ENCODE data around the gene TAX1BP1. TPM values are rescaled to one million over a fixed set of nuclear protein-coding genes. Genes with fewer than 3 reads are reported as not detected.

The TAX1BP1 gene
- polyA plus RNA-seq, 1 donor (not counting 4 experiments of a cell fraction or from before 2014, with no cell fraction given), result 102 TPM

DNA sequence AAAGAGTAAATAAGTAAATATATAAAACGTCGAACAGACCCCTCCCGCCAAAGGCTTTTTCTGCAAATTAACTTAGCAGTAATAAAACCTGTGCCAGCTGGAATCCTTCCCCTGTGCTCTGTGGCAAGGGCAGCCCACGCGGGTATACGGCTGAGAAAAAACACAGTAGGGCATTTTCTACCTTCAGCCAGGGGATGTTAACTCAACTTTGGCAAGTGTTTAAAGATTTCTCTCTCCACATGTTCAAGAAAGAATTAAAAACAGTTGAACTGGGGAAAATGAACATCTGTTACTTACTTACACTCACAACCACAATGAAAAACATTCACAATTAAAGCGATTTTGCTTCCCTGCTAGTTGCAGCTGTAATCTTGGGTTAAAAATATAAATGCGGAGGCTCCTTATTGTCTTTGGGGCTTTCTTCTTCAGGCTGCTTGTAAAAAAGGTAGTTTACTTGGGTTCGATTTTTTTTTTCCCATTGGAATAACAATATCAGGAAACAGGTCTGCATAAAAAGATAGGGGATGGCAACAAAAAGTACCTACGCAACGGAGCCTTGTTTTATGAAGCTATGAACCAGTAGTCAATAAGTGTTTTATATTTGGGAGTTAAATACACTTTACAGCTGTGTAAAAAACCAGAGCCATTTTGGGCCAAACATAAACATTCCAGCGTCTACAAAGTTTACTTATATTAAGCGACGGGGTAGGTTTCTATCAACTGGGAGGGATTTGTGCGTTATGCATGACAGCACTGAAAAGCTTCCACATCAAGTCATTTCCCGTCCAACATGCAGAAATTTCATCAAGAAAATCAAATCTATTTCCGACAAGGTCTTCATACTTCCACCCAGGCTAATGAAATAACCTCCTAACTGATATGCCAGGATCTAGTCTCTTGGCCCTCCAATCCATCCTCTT, 132.7 kb downstream of the TAX1BP1 start:
- Histone ChIP-seq H3K9ac (ENCODE audit: control insufficient read depth, extremely low read depth, insufficient read depth, low read length) (no peak overlapping the region), H3K9me3 (ENCODE audit: control insufficient read depth, low read depth, low read length) (no peaks in the 10 kb centered on the region), H3K4me2 (ENCODE audit: control insufficient read depth, extremely low read depth, insufficient read depth, low read depth, low read length) (no peak overlapping the region), H3K79me2 (ENCODE audit: control insufficient read depth, insufficient read depth, low read length) (no peaks in the 10 kb centered on the region), H3K9me1 (ENCODE audit: control insufficient read depth, extremely low read depth, insufficient read depth, low read length) (no peaks in the 10 kb centered on the region), H4K20me1 (ENCODE audit: control insufficient read depth, extremely low read depth, insufficient read depth, low read length) (no peaks in the 10 kb centered on the region), H3K27ac (ENCODE audit: control insufficient read depth, insufficient read depth, low read length) (no peak overlapping the region), H3K4me3 (ENCODE audit: control insufficient read depth in 2 of 3, extremely low read depth in 1 of 3, insufficient read depth in 2 of 3, low read depth in 1 of 3, low read length in 3 of 3) (no peak overlapping the region), H3K36me3 (ENCODE audit: control insufficient read depth in 2 of 2, extremely low read depth in 1 of 2, insufficient read depth in 2 of 2, low read length in 2 of 2) (no peaks in the 10 kb centered on the region), H2AFZ (ENCODE audit: control insufficient read depth, low read length) (no peak overlapping the region), H3K27me3 (ENCODE audit: control insufficient read depth, extremely low read depth, insufficient read depth, low read length) (no peaks in the 10 kb centered on the region), H3K4me1 (ENCODE audit: control insufficient read depth, extremely low read depth, insufficient read depth, low read length) (no peaks in the 10 kb centered on the region)
- TF ChIP-seq, protein P1, sequence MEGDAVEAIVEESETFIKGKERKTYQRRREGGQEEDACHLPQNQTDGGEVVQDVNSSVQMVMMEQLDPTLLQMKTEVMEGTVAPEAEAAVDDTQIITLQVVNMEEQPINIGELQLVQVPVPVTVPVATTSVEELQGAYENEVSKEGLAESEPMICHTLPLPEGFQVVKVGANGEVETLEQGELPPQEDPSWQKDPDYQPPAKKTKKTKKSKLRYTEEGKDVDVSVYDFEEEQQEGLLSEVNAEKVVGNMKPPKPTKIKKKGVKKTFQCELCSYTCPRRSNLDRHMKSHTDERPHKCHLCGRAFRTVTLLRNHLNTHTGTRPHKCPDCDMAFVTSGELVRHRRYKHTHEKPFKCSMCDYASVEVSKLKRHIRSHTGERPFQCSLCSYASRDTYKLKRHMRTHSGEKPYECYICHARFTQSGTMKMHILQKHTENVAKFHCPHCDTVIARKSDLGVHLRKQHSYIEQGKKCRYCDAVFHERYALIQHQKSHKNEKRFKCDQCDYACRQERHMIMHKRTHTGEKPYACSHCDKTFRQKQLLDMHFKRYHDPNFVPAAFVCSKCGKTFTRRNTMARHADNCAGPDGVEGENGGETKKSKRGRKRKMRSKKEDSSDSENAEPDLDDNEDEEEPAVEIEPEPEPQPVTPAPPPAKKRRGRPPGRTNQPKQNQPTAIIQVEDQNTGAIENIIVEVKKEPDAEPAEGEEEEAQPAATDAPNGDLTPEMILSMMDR (optimal IDR thresholded peaks at IDR 0.05 in 1 of 3, IDR thresholded peaks at IDR 0.05 in 1 of 3, conservative IDR thresholded peaks at IDR 0.05 in 1 of 3; ENCODE audit: extremely low read depth in 1 of 3, insufficient read depth in 2 of 3, low read length in 3 of 3), result no peak
- no peak for TF ChIP-seq EZH2 (IDR thresholded peaks at IDR 0.05; ENCODE audit: low read length)
- dilution Hi-C loops (cut with MboI; ENCODE audit: extremely low pct_ligation_motif_present, low sequenced_read_pairs), result no loop called here
- DNase-seq (ENCODE audit: low read depth, low spot score) (no peak), FAIRE-seq (no peak)

- Histone ChIP-seq H4K20me1 (ENCODE audit: control insufficient read depth, extremely low read depth, insufficient read depth, low read length) (no peaks in the 10 kb centered on the region), H3K27me3 (ENCODE audit: control insufficient read depth, extremely low read depth, insufficient read depth, low read length) (no peaks in the 10 kb centered on the region), H3K36me3 (ENCODE audit: control insufficient read depth in 2 of 2, extremely low read depth in 1 of 2, insufficient read depth in 2 of 2, low read length in 2 of 2) (no peaks in the 10 kb centered on the region), H3K9me1 (ENCODE audit: control insufficient read depth, extremely low read depth, insufficient read depth, low read length) (no peaks in the 10 kb centered on the region), H3K4me3 (ENCODE audit: control insufficient read depth in 2 of 3, extremely low read depth in 1 of 3, insufficient read depth in 2 of 3, low read depth in 1 of 3, low read length in 3 of 3) (no peak overlapping the region), H3K9ac (ENCODE audit: control insufficient read depth, extremely low read depth, insufficient read depth, low read length) (no peak overlapping the region), H3K4me1 (ENCODE audit: control insufficient read depth, extremely low read depth, insufficient read depth, low read length) (no peaks in the 10 kb centered on the region), H3K4me2 (ENCODE audit: control insufficient read depth, extremely low read depth, insufficient read depth, low read depth, low read length) (no peak overlapping the region), H3K27ac (ENCODE audit: control insufficient read depth, insufficient read depth, low read length) (no peak overlapping the region), H3K79me2 (ENCODE audit: control insufficient read depth, insufficient read depth, low read length) (no peaks in the 10 kb centered on the region), H2AFZ (ENCODE audit: control insufficient read depth, low read length) (no peak overlapping the region), H3K9me3 (ENCODE audit: control insufficient read depth, low read depth, low read length) (no peaks in the 10 kb centered on the region)
- DNase-seq (ENCODE audit: low read depth, low spot score) (no peak), FAIRE-seq (no peak)
- dilution Hi-C loops (cut with MboI; ENCODE audit: extremely low pct_ligation_motif_present, low sequenced_read_pairs), result no loop called here
- TF ChIP-seq, protein P1 (optimal IDR thresholded peaks at IDR 0.05 in 1 of 3, IDR thresholded peaks at IDR 0.05 in 1 of 3, conservative IDR thresholded peaks at IDR 0.05 in 1 of 3; ENCODE audit: extremely low read depth in 1 of 3, insufficient read depth in 2 of 3, low read length in 3 of 3), result no peak
- TF ChIP-seq EZH2 (IDR thresholded peaks at IDR 0.05; ENCODE audit: low read length), result no peak
Observed at GRCh38 chr7:27873981-27874957, 134.3 kb downstream of the TAX1BP1 start.
